ENCODE results near the gene COL11A1. TPM values are rescaled to one million over a fixed set of nuclear protein-coding genes. Genes with fewer than 3 reads are reported as not detected.
"Not testable (repeated sequence)": the region's sequence is repeated elsewhere in the genome, so short reads cannot be mapped to it uniquely, and the experiment has no call there.

Gene COL11A1
- total and polyA plus RNA-seq, 7 donors, result 0.03 to 0.76 (median 0.62) TPM; not detected in 4

DNA sequence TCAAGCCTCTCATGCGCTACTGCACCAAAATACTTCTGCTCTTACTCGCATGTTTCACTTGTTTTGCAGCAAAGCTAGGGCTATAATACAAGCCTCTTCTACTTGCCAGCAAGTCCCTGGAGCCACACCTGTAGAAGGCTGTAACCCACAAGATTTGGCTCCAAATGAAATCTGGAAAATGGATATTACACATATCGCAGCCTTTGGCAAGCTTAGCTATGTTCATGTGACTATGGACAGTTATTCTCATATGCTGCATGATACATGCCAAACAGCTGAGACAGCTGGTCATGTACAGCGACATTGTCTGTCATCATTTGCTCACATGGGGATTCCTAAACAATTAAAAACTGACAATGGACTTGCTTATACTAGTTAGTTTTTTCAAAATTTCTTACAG is 270.3 kb downstream of the COL11A1 start:
- Histone ChIP-seq H3K36me3 (ENCODE audit: insufficient read depth in 1 of 2, low read depth in 1 of 2) (no peaks in the 10 kb centered on the region), H3K4me3 (no peak overlapping the region), H3K9me3 (no peaks in the 10 kb centered on the region), H3K27me3 (ENCODE audit: insufficient read depth in 3 of 3, low read length in 2 of 3) (no peaks in the 10 kb centered on the region), H3K27ac (no peak overlapping the region), H3K4me1 (no peaks in the 10 kb centered on the region)
- ATAC-seq (no peak), DNase-seq (no peak)
- TF ChIP-seq, protein P1, sequence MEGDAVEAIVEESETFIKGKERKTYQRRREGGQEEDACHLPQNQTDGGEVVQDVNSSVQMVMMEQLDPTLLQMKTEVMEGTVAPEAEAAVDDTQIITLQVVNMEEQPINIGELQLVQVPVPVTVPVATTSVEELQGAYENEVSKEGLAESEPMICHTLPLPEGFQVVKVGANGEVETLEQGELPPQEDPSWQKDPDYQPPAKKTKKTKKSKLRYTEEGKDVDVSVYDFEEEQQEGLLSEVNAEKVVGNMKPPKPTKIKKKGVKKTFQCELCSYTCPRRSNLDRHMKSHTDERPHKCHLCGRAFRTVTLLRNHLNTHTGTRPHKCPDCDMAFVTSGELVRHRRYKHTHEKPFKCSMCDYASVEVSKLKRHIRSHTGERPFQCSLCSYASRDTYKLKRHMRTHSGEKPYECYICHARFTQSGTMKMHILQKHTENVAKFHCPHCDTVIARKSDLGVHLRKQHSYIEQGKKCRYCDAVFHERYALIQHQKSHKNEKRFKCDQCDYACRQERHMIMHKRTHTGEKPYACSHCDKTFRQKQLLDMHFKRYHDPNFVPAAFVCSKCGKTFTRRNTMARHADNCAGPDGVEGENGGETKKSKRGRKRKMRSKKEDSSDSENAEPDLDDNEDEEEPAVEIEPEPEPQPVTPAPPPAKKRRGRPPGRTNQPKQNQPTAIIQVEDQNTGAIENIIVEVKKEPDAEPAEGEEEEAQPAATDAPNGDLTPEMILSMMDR (IDR thresholded peaks at IDR 0.05), result no peak
- intact Hi-C loops (cut with DNase I), result no loop called here
- 25 to 47% (median 32%) methylated on average over 4 of the region's 4 CpGs for WGBS, 3 donors

DNA sequence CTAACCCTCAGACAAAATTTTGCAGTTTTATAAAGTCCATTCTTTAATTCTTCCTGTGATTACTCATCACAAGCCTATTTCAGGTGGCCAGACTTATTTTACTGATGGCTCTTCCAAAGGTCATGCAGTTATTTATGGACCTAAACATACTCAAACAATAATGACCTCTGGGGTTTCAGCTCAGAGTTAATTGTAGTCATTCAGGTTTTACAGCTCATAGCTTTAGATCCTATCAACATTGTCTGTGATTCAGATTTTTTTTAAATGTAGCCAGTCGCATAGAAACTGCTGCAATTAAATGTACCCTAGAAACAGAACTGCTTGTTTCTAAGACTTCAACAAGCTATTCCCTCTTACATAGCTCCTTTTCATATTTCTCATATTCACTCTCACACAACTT is 270.8 kb downstream of the COL11A1 start:
- 35 to 47% (median 46%) methylated on average over 1 of the region's 1 CpG for WGBS, 3 donors
- no peak for DNase-seq

DNA sequence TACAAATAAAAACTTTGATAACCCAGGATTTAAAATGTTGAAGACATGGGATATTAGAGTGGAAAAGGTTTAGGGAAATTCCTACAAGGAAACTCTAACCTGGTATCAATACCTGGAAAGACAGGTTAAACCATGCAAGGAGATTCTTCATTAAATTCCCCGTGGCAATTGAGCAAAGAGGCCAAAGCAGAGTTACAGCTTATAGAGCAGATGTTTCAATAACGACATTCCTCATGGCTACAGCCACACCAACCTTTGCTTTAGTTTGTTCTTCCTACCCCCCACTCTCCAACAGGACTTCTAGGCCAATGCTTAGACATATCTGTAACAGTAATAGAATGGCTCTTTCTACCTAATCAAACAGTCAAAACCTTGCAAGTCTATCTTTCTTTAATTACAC is 271.3 kb downstream of the COL11A1 start:
- ATAC-seq, result no peak
- WGBS, 3 donors, result 39 to 61% (median 44%) methylated on average over 2 of the region's 2 CpGs
- H3K27ac ChIP-seq, result no peak overlapping the region

More for the DNA sequence above, 270.8 kb downstream of the COL11A1 start:
- intact Hi-C loops (cut with DNase I), result no loop called here
- Histone ChIP-seq H3K27me3 (ENCODE audit: insufficient read depth in 3 of 3, low read length in 2 of 3) (no peaks in the 10 kb centered on the region), H3K4me1 (no peaks in the 10 kb centered on the region), H3K9me3 (no peaks in the 10 kb centered on the region), H3K27ac (no peak overlapping the region), H3K36me3 (ENCODE audit: insufficient read depth in 1 of 2, low read depth in 1 of 2) (no peaks in the 10 kb centered on the region), H3K4me3 (no peak overlapping the region)
- TF ChIP-seq, protein P1 (IDR thresholded peaks at IDR 0.05), result no peak
- ATAC-seq, result no peak

DNA sequence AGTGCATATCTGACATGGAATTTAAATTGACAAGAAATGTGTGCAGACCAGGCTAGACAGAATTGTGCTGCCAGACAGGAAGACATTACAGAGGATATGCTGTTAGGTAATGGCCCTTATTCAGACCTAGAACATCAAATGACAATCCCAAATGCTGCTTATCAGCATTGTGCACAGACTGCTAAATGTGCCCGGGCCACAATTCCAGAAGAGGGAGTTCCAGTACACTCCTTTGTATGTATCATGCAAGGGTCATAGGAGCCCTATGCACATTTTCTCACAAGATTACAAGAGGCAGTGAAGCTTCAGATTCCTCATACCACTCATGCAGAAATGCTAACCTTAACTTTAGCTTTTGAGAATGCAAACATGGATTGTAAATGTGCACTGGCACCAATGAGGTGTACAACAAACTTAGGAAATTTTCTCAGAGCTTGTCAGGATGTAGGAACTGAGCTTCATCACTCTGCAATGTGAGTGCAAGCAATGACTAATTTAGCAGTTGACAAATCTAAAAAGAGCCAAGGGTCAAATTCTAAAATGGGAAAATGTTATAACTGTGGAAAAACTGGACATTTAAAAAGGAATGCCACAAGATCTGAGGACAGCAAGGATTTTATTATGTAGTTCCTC is 273.5 kb downstream of the COL11A1 start:
- H3K9me3 ChIP-seq, result no peaks in the 10 kb centered on the region
- 79 to 96% (median 80%) methylated on average over 1 of the region's 1 CpG for WGBS, 3 donors
- H3K4me3 ChIP-seq, result no peak overlapping the region
- no peaks in the 10 kb centered on the region for H3K27me3 ChIP-seq (ENCODE audit: insufficient read depth in 3 of 3, low read length in 2 of 3)
- no peaks in the 10 kb centered on the region for H3K36me3 ChIP-seq (ENCODE audit: insufficient read depth in 1 of 2, low read depth in 1 of 2)
- no peaks in the 10 kb centered on the region for H3K4me1 ChIP-seq
- TF ChIP-seq, protein P1 (IDR thresholded peaks at IDR 0.05), result no peak
- no peak for ATAC-seq
- intact Hi-C loops (cut with DNase I), result no loop called here
- DNase-seq, result no peak
- no peak overlapping the region for H3K27ac ChIP-seq

More for the DNA sequence above, 271.3 kb downstream of the COL11A1 start:
- TF ChIP-seq, protein P1 (IDR thresholded peaks at IDR 0.05), result no peak
- H3K4me3 ChIP-seq, result no peak overlapping the region
- intact Hi-C loops (cut with DNase I), result no loop called here
- no peak for DNase-seq
- H3K4me1 ChIP-seq, result no peaks in the 10 kb centered on the region
- H3K36me3 ChIP-seq (ENCODE audit: insufficient read depth in 1 of 2, low read depth in 1 of 2), result no peaks in the 10 kb centered on the region
- no peaks in the 10 kb centered on the region for H3K9me3 ChIP-seq
- no peaks in the 10 kb centered on the region for H3K27me3 ChIP-seq (ENCODE audit: insufficient read depth in 3 of 3, low read length in 2 of 3)

DNA sequence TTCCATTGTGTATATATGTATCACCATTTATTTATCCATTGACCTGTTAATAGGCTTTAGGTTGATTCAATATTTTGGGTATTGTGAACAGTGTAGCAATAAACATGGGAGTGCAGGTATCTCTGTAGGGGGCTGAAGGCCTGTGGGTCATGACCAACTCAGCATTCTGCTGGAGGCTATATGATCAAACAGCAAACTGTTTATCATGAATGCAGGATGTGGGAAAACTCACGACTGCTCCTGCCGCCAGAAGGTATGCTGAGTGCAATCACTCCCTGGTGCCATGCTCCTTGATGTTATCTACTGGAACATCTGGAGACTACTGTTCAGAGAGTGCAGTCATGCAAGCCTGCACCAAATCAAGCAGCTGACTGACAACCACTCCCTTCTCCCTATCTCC is 275.2 kb downstream of the COL11A1 start:
- TF ChIP-seq, protein P1 (IDR thresholded peaks at IDR 0.05), result no peak
- Histone ChIP-seq H3K27me3 (ENCODE audit: insufficient read depth in 3 of 3, low read length in 2 of 3) (no peaks in the 10 kb centered on the region), H3K9me3 (no peaks in the 10 kb centered on the region), H3K36me3 (ENCODE audit: insufficient read depth in 1 of 2, low read depth in 1 of 2) (no peaks in the 10 kb centered on the region), H3K4me3 (no peak overlapping the region), H3K27ac (no peak overlapping the region), H3K4me1 (no peaks in the 10 kb centered on the region)
- DNase-seq (no peak), ATAC-seq (no peak)
- intact Hi-C loops (cut with DNase I), result no loop called here
- WGBS, 3 donors, result 82 to 96% (median 92%) methylated on average over 2 of the region's 2 CpGs

DNA sequence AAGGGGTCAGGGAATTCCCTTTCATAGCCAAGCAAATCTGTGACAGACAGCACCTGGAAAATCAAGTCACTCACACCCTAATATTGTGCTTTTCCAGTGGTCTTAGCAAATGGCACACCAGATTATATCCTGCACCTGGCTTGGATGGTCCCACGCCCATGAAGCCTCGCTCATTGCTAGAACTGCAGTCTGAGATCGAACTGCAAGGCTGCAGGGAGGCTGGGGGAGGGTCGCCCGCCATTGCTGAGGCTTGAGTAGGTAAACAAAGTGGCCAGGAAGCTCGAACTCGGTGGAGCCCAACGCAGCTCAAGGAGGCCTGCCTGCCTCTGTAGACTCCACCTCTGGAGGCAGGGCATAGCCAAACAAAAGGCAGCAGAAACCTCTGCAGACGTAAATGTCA is 281.6 kb downstream of the COL11A1 start:
- H3K27me3 ChIP-seq (ENCODE audit: insufficient read depth in 3 of 3, low read length in 2 of 3); H3K36me3 ChIP-seq (ENCODE audit: insufficient read depth in 1 of 2, low read depth in 1 of 2); H3K4me3 ChIP-seq; H3K27ac ChIP-seq; ATAC-seq; H3K4me1 ChIP-seq; intact Hi-C loops (cut with DNase I); H3K9me3 ChIP-seq: not testable (repeated sequence)
- 84 to 86% (median 84%) methylated on average over 9 of the region's 9 CpGs for WGBS, 3 donors
- DNase-seq, result peak in 1 of 2 donors; percentile 40

All from psoas muscle (tissue), 8 donors.